ENCODE data around the gene TMEM101. TPM values are rescaled to one million over a fixed set of nuclear protein-coding genes. Genes with fewer than 3 reads are reported as not detected.
A peak's percentile ranks its signal among the peaks of the same experiment; 100 is the strongest.
"Not testable (repeated sequence)": the region's sequence is repeated elsewhere in the genome, so short reads cannot be mapped to it uniquely, and the experiment has no call there.

TMEM101 gene
- total RNA-seq, 2 experiments from 2014 or later: 27.6 to 28.2 TPM

GRCh38 chr17:44043272-44043696 lies 28.5 kb upstream of the TMEM101 start:
- CTCF ChIA-PET: interaction anchor here (0.9 to 5.6 kb wide), 7 partner anchors 16 to 288 kb away, joined by 3 to 52 read pairs (median 8); partner anchors contain the start of genes MPP2 and PPY
- POLR2A ChIA-PET: no interaction called here
- intact Hi-C loops (cut with micrococcal nuclease): no loop called here

GRCh38 chr17:44039829-44040635 lies 25.3 kb upstream of the TMEM101 start:
- Mint-ChIP-seq H3K27ac (peak overlapping the region; percentile 16), H3K27me3 (no peaks in the 10 kb centered on the region), H3K4me1 (ENCODE audit: low read depth) (peaks cover 13% of the 10 kb centered on the region), H3K9me3 (no peaks in the 10 kb centered on the region), H3K4me3 (no peak overlapping the region), H3K36me3 (peaks cover 30% of the 10 kb centered on the region)
- CTCF ChIA-PET: interaction anchor here (0.8 to 5.6 kb wide), 3 partner anchors 12 to 128 kb away, joined by 3 to 52 read pairs (median 4); partner anchors contain the start of gene PPY
- POLR2A ChIA-PET: no interaction called here
- DNase-seq: no peak
- intact Hi-C loops (cut with micrococcal nuclease): no loop called here

More at GRCh38 chr17:44043272-44043696, 28.5 kb upstream of the TMEM101 start:
- H3K27ac Mint-ChIP-seq: no peak overlapping the region
- H3K36me3 Mint-ChIP-seq: peaks cover 21% of the 10 kb centered on the region
- no peaks in the 10 kb centered on the region for H3K9me3 Mint-ChIP-seq
- no peak for DNase-seq
- no peak overlapping the region for H3K4me3 Mint-ChIP-seq
- peaks cover 14% of the 10 kb centered on the region for H3K4me1 Mint-ChIP-seq (ENCODE audit: low read depth)
- H3K27me3 Mint-ChIP-seq: no peaks in the 10 kb centered on the region

GRCh38 chr17:44038604-44039011 lies 23.8 kb upstream of the TMEM101 start:
- intact Hi-C loops (cut with micrococcal nuclease): no loop called here
- H3K27ac Mint-ChIP-seq: no peak overlapping the region
- ChIA-PET CTCF (interaction anchor here (1.1 kb wide), 1 partner anchor 18 kb away, joined by 3 read pairs; no protein-coding TSS in a partner anchor), POLR2A (no interaction called here)
- no peak overlapping the region for H3K4me3 Mint-ChIP-seq
- H3K27me3 Mint-ChIP-seq: no peaks in the 10 kb centered on the region
- peaks cover 36% of the 10 kb centered on the region for H3K36me3 Mint-ChIP-seq
- H3K4me1 Mint-ChIP-seq (ENCODE audit: low read depth): peaks cover 19% of the 10 kb centered on the region
- H3K9me3 Mint-ChIP-seq: no peaks in the 10 kb centered on the region
- DNase-seq: no peak

- Mint-ChIP-seq H3K4me3 (no peak overlapping the region), H3K4me1 (ENCODE audit: low read depth) (peaks cover 21% of the 10 kb centered on the region), H3K36me3 (peaks cover 41% of the 10 kb centered on the region), H3K27me3 (no peaks in the 10 kb centered on the region), H3K27ac (no peak overlapping the region), H3K9me3 (no peaks in the 10 kb centered on the region)
- intact Hi-C loops (cut with micrococcal nuclease): no loop called here
- ChIA-PET POLR2A (no interaction called here), CTCF (no interaction called here)
- DNase-seq: no peak
These were observed 22.7 kb upstream of the TMEM101 start for GRCh38 chr17:44037471-44037870.

GRCh38 chr17:44034688-44035087 lies 19.9 kb upstream of the TMEM101 start:
- H3K36me3 Mint-ChIP-seq: peaks cover 40% of the 10 kb centered on the region
- H3K9me3 Mint-ChIP-seq; H3K4me1 Mint-ChIP-seq (ENCODE audit: low read depth); intact Hi-C loops (cut with micrococcal nuclease); DNase-seq; H3K4me3 Mint-ChIP-seq; H3K27ac Mint-ChIP-seq; CTCF ChIA-PET; H3K27me3 Mint-ChIP-seq; POLR2A ChIA-PET: not testable (repeated sequence)

- H3K27me3 Mint-ChIP-seq: no peaks in the 10 kb centered on the region
- H3K27ac Mint-ChIP-seq: no peak overlapping the region
- H3K4me3 Mint-ChIP-seq: no peak overlapping the region
- no peak for DNase-seq
- no peaks in the 10 kb centered on the region for H3K9me3 Mint-ChIP-seq
- H3K4me1 Mint-ChIP-seq (ENCODE audit: low read depth): peaks cover 10% of the 10 kb centered on the region
- intact Hi-C loops (cut with micrococcal nuclease): no loop called here
- ChIA-PET CTCF (interaction anchor here (0.7 kb wide), 1 partner anchor 93 kb away, joined by 3 read pairs; no protein-coding TSS in a partner anchor), POLR2A (no interaction called here)
- peaks cover 41% of the 10 kb centered on the region for H3K36me3 Mint-ChIP-seq
These were observed 19.2 kb upstream of the TMEM101 start for GRCh38 chr17:44033861-44034408.

GRCh38 chr17:44030482-44030881 lies 15.7 kb upstream of the TMEM101 start:
- no peak for DNase-seq
- ChIA-PET CTCF (interaction anchor here (1.3 to 1.7 kb wide), 3 partner anchors 11 to 86 kb away, joined by 3 to 7 read pairs (median 4); no protein-coding TSS in a partner anchor), POLR2A (no interaction called here)
- H3K4me1 Mint-ChIP-seq (ENCODE audit: low read depth): peaks cover 10% of the 10 kb centered on the region
- no peak overlapping the region for H3K4me3 Mint-ChIP-seq
- peaks cover 25% of the 10 kb centered on the region for H3K36me3 Mint-ChIP-seq
- no peaks in the 10 kb centered on the region for H3K27me3 Mint-ChIP-seq
- no peak overlapping the region for H3K27ac Mint-ChIP-seq
- H3K9me3 Mint-ChIP-seq: no peaks in the 10 kb centered on the region
- intact Hi-C loops (cut with micrococcal nuclease): no loop called here

- H3K27ac Mint-ChIP-seq: no peak overlapping the region
- peaks cover 25% of the 10 kb centered on the region for H3K36me3 Mint-ChIP-seq
- POLR2A ChIA-PET: no interaction called here
- peaks cover 10% of the 10 kb centered on the region for H3K4me1 Mint-ChIP-seq (ENCODE audit: low read depth)
- CTCF ChIA-PET: interaction anchor here (1.3 to 1.7 kb wide), 3 partner anchors 12 to 85 kb away, joined by 3 to 7 read pairs (median 4); no protein-coding TSS in a partner anchor
- H3K9me3 Mint-ChIP-seq: no peaks in the 10 kb centered on the region
- intact Hi-C loops (cut with micrococcal nuclease): no loop called here
- H3K4me3 Mint-ChIP-seq: no peak overlapping the region
- H3K27me3 Mint-ChIP-seq: no peaks in the 10 kb centered on the region
- DNase-seq: no peak
These were observed 15.0 kb upstream of the TMEM101 start for GRCh38 chr17:44029736-44030135.

- Mint-ChIP-seq H3K4me3 (no peak overlapping the region), H3K27ac (no peak overlapping the region), H3K36me3 (peaks cover 4% of the 10 kb centered on the region), H3K4me1 (ENCODE audit: low read depth) (no peaks in the 10 kb centered on the region), H3K9me3 (no peaks in the 10 kb centered on the region), H3K27me3 (no peaks in the 10 kb centered on the region)
- intact Hi-C loops (cut with micrococcal nuclease): no loop called here
- CTCF ChIA-PET: interaction anchor here (0.9 to 1.4 kb wide), 2 partner anchors 17 to 81 kb away, joined by 3 to 4 read pairs; no protein-coding TSS in a partner anchor
- DNase-seq: no peak
- POLR2A ChIA-PET: interaction anchor here (0.6 kb wide), 1 partner anchor 259 kb away, joined by 3 read pairs; no protein-coding TSS in a partner anchor
These were observed 10.1 kb upstream of the TMEM101 start for GRCh38 chr17:44024853-44025252.

- H3K4me3 Mint-ChIP-seq: no peak overlapping the region
- no peak overlapping the region for H3K27ac Mint-ChIP-seq
- no peaks in the 10 kb centered on the region for H3K27me3 Mint-ChIP-seq
- no peak for DNase-seq
- ChIA-PET POLR2A (no interaction called here), CTCF (interaction anchor here (0.9 to 1.4 kb wide), 2 partner anchors 17 to 81 kb away, joined by 3 to 4 read pairs; no protein-coding TSS in a partner anchor)
- intact Hi-C loops (cut with micrococcal nuclease): no loop called here
- H3K9me3 Mint-ChIP-seq: no peaks in the 10 kb centered on the region
- peaks cover 4% of the 10 kb centered on the region for H3K36me3 Mint-ChIP-seq
- no peaks in the 10 kb centered on the region for H3K4me1 Mint-ChIP-seq (ENCODE audit: low read depth)
These were observed 9.5 kb upstream of the TMEM101 start for GRCh38 chr17:44024271-44024663.

- no peak overlapping the region for H3K27ac Mint-ChIP-seq
- H3K36me3 Mint-ChIP-seq: peaks cover 1% of the 10 kb centered on the region
- POLR2A ChIA-PET: no interaction called here
- no peaks in the 10 kb centered on the region for H3K9me3 Mint-ChIP-seq
- H3K4me1 Mint-ChIP-seq (ENCODE audit: low read depth): no peaks in the 10 kb centered on the region
- no peak for DNase-seq
- CTCF ChIA-PET: no interaction called here
- intact Hi-C loops (cut with micrococcal nuclease): no loop called here
- no peak overlapping the region for H3K4me3 Mint-ChIP-seq
- H3K27me3 Mint-ChIP-seq: no peaks in the 10 kb centered on the region
These were observed 8.9 kb upstream of the TMEM101 start for GRCh38 chr17:44023545-44024270.

- POLR2A ChIA-PET: no interaction called here
- Mint-ChIP-seq H3K27me3 (no peaks in the 10 kb centered on the region), H3K36me3 (peaks cover 1% of the 10 kb centered on the region), H3K27ac (no peak overlapping the region), H3K4me3 (no peak overlapping the region), H3K4me1 (ENCODE audit: low read depth) (no peaks in the 10 kb centered on the region), H3K9me3 (no peaks in the 10 kb centered on the region)
- no peak for DNase-seq
- intact Hi-C loops (cut with micrococcal nuclease): no loop called here
- CTCF ChIA-PET: interaction anchor here (1.3 kb wide), 1 partner anchor 19 kb away, joined by 8 read pairs; no protein-coding TSS in a partner anchor
These were observed 7.5 kb upstream of the TMEM101 start for GRCh38 chr17:44022246-44022645.
